ENCODE data around the gene NUDT5.
"Not testable (repeated sequence)": the region's sequence is repeated elsewhere in the genome, so short reads cannot be mapped to it uniquely, and the experiment has no call there.

NUDT5 gene

GRCh38 chr10:12202226-12202625 is 6.5 kb upstream of the NUDT5 start:
- DNase-seq: no peak

DNA sequence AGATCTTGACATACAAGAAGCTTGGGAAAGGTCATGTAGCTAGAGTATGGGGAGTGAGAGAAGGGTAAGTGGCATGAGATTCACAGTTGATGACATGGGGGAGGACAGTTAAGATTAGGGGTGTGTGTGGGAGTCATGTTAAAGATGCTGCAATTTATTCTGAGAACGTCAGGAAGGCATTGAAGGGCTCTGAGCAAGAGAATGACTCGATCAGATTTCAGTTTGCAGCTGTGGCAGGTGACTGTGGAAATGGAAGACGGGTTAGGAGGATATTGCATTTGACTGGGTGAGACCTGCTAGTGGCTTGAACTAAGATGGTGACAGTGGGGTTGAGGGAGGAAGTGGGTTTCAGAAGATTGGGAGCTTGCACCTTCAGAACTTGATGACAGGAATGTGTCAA is 5.9 kb upstream of the NUDT5 start:
- no peak for DNase-seq

DNA sequence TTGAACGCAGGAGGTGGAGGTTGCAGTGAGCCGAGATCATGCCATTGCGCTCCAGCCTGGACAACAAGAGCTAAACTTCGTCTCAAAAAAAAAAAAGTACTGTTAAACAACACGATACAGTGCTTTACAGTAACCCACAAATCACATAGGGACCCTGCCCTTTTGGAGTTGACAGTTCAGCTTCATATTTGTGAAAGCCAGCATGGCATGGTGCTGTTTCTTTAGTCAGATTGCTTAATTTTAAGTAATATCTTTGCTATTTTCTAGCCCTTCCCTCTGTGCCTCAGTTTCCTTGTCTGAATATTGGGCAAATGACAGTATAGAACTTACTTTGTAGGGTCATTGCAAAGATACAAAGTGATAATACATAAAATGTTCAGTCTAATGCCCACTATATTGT is 5.2 kb upstream of the NUDT5 start:
- DNase-seq: no peak

DNA sequence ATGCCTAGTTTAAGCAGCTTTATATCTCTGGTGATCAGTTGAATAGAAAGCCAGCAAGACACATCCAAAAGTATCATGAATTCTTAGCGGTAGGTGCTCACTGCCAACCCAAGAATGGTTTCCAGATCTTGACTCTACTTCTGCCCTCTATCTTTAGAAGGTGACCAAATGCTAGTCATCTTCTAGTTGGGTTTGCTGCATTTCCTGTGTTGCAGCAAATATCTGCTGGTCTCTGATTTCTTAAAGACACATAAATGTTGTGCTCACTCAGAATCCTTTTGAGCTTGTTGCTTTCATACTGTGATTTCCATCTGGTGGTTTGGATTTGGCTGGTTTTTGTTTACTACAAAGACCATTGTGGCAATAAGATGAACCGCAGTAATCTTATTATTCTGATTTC is 2.5 kb upstream of the NUDT5 start:
- no peak for DNase-seq

DNA sequence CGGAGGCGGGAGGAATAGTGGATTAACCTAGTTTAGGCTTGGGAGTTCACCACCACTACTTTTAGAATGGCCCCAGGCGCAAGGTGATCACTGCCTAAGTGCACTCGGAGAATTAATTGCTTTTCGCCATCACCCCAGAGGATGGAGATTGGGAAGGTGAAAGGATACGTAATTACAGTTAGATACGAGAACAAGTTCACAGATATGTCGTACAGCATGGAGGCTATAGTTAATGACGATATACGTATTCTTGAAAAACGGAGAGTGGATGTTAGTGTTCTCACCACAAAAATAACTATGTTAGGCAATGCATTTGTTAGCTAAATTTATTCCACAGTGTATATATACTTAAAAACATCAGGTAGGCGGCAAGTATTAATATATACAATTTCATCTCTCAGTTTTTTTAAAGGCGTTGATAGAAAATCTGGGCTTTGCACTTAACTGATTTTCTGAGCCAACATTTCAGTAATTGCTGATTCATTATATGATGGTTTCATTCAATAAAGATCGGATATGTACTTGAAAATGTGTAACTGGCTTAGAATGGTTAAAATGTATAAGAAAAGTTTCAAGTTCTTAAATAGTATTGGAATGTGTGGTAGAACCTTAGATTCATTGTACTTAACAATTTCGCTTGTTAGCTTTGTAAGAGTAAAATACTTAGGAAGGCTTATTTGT is 980 bp upstream of the NUDT5 start:
- no peak for DNase-seq

GRCh38 chr10:12195281-12195602 is 449 bp downstream of the NUDT5 start:
- DNase-seq: no peak

- no peak for DNase-seq
These were observed 879 bp downstream of the NUDT5 start for GRCh38 chr10:12194752-12195271.

DNA sequence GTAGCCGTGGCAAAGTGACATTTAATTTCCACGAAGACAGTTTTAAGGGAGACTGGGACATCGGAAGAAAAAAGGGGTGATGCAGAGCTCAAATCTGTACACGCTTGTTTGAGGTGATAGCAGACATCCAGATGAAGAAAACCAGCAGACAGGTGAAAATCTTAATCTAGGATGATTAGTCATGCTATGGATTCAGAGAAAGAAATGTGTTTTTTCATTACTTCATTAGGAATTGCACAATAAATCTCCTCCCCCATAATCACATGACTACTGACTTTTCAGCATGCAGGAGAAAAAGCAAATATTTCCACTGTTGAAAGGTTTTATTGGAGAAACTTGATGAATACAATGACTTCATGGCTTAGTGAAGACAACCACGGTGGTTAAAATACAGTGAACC is 2.5 kb downstream of the NUDT5 start:
- no peak for DNase-seq

DNA sequence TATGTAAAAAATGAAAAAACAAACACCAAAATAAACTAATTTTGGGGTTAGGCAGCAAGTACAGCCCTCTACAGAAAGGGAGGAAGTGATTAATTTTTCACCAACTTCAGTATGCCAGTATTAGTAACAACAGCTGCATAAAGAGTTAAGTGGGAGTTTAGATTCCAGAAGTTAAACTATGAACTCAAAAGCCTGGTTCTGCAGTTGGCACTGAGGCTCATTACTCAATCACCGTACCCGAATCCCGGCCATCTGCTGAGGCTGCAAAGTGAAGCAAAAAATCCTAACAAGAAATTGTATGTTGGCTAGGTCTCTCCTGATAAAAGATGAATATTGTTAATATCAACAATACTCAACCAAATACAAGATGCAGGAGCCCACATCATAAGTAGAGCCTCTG is 4.0 kb downstream of the NUDT5 start:
- no peak for DNase-seq

DNA sequence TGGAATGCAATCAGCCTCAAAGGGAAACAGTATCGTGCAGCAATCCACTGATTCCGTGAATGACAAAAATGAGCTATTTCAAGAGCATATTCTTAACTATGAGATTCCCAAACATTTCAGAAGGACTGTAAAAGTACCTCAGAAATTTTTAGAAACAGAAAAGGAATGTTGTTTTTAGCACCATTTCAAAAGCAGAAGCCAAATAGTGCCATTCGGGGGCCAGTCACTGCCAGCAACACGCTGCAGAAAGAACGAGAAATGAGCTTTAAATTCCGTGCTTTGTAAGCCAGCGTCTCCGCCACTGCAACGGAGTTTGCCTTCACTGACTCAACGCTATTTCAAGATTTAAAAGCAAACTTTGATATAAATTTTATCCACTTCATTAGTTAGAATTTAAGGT is 6.3 kb downstream of the NUDT5 start:
- DNase-seq: no peak

- DNase-seq: no peak
These were observed 7.0 kb downstream of the NUDT5 start for GRCh38 chr10:12188656-12189055.

DNA sequence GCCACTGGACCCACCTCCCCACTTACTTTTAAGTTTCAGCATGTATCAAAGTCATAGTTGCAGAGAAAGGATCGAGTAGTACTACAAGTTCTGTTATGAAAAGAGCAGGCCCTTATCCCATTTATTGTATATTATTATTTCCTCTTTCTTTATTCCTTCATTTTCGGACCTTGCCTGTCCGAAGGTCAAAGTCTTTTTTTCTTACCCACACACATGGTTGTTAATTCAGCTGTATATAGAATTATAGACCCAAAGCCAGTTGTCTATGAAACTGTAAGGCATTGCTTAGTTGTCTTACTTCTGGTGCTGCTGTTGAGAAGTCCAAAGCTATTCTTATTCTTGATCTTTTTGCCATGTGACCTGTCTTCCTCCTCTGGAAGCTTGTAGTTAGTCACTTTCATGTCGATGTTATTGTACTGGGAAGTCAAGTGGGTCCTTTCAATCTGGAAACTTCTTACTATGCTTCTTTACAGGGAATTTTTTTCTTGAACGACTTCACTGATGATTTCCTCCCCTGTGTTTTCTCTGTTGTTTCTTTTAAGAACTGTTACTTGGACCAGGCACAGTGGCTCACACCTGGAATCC is 8.3 kb downstream of the NUDT5 start:
- DNase-seq: no peak

DNA sequence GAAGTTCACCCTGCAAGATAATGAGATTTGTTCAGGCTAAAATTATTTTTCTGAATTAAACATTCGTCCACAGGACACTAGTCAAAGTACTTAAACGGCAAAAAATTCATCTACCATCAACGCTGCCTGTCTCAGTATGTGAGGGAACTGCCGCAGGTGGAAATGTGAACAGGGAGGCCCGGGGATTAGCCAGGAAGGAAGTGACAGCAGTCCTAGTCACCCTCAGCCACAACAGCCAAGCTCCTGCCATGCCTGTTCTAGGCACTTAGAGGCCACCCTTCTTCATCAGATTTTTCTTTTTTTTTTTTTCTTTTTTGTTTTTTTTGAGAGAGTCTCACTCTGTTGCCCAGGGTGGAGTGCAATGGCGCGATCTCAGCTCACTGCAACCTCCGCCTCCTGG is 9.4 kb downstream of the NUDT5 start:
- DNase-seq: no peak

GRCh38 chr10:12184165-12184564 is 11.5 kb downstream of the NUDT5 start:
- no peak for DNase-seq

GRCh38 chr10:12181065-12181775 is 14.5 kb downstream of the NUDT5 start:
- peak; percentile 41 for DNase-seq

- DNase-seq: no peak
These were observed 15.3 kb downstream of the NUDT5 start for GRCh38 chr10:12180221-12180974.

DNA sequence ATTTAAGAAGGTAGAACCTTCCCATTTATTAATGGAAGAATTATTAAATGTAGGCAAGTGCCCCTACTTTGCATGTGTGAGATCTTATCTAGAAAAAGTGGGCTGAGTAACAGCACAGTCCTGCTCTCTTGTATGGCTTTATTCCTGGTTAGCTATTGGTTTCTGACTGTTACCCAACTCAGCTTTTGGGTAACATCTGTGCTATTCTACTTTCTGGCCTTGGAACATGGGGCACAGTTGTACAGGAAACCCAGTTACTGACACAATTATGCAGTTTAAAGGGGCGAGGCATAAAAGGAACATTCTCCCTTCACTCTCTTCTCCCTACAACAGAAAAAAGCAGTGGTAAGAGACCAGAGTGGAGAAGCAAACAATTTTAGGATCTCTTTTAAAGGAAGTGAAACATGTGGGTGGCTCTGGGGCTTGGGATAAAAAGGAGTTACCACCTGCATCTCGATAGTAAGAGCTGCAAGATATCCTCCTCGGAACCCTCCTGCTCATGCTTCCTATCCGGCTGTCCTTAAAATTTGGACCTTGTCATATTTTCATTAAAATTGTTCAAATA is 16.0 kb downstream of the NUDT5 start:
- DNase-seq: no peak

- no peak for DNase-seq
These were observed 18.0 kb downstream of the NUDT5 start for GRCh38 chr10:12177642-12178041.

GRCh38 chr10:12171512-12171911 is 24.2 kb downstream of the NUDT5 start:
- not testable (repeated sequence) for DNase-seq

GRCh38 chr10:12165999-12166775 is 29.5 kb downstream of the NUDT5 start:
- no peak for DNase-seq

DNA sequence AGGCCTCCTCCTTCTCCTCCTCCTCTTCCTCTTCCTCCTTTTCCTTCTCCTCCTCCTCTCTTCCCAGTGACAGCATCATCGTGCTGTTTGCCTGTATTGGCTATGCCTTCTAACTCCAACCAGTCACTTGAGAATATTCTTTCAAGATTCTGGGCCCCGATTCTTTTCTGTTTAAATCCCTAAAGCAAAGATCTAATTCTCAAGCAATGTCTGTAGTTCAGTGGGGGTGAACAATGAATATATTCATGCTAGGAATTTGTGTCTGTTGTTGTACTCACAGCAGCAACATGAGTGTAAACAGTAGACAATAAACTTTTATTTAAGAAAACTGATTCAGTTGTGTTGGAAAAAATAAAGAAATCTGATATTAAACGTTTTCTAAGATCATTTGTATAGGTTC is 30.7 kb downstream of the NUDT5 start:
- DNase-seq: no peak

GRCh38 chr10:12164085-12164484 is 31.6 kb downstream of the NUDT5 start:
- DNase-seq: no peak

Measured in T-helper 9 cell (primary cell).